T47D (cell line): ENCODE measurements around the gene ZNF513.

ENCODE experiments used
- DNase-seq, 2 experiments: peaks; one replicate each; pipeline versions ENCODE4 v3.0.0 to v3.0.0-alpha.2; 2011 to 2012; ENCODE audit warnings: low read depth in 1 of 2, low spot score in 1 of 2
- JUND ChIP-seq: IDR thresholded peaks from 2 replicates; pipeline ENCODE4 v1.6.1; 2012; ENCODE audit warnings: low read depth
- in situ Hi-C: cut with HindIII; loops from 2 replicates; pipeline ENCODE4 v1.10.0; 2016; ENCODE audit warnings: low sequenced_read_pairs, low pct_unique_long_range_greater_than_20kb

Gene ZNF513

DNA sequence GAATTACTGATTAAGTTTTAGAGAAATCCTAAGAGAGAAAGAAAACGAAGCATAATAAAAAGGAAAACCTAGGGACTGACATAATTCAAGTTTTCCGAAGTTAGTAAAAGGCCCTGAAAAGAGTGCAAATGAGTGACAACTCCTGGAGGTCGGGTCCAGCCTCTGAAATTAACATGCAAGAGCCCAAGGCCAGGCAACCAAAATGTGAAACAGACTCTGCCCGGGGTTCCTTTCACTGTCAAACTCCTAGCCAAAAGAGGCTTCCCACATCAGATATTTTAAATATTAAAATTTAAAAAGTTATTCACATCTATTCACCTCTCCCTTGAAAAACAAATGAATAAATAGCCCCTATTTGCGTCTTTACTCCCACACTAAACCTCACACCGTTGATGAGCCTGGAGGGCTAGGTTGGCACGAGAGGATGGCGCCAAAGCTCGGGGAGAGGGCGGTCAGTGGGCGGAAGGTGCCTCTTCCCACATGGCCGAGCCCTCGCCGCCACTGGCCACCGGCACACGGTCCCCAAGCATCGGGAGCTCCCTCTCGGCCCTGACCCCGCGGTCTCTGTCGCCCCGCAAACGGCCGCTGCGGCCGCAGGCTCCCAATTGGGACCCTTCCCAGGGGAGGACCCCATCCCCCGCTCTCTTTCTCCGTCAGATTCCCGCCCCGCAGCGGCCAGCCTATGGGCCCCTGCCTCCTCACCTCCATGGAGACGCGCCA is 28.2 kb upstream of the ZNF513 start:
- in situ Hi-C loops, result no loop called here
- DNase-seq, result no peak
- TF ChIP-seq JUND, result no peak

DNA sequence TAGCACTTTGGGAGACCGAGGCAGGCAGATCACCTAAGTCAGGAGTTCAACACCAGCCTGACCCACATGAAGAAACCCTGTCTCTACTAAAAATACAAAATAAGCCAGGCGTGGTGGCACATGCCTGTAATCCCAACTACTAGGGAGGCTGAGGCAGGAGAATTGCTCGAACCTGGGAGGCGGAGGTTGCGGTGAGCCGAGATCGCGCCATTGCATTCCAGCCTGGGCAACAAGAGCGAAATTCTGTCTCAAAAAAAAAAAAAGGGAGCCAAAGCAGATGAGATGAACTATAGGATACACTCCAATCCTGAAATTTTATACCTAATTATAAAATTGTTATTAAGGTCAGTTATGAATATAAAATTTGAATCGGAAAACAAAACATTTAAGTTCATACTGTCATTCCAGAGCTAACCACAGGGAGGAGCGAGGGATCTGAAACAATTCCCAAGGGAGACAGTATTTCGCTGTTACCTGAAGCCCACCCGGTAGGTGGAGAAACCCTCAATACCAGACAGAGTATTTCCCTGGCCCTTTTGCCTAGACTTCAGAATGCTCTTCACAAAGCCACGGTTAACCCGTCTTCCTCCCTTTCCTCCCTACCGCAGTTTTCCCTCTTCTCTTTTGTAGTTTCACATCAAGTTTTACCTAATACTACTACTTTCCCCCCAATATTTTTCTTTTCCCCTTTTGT is 27.4 kb upstream of the ZNF513 start:
- no peak for TF ChIP-seq JUND
- DNase-seq, result peak in 1 of 2 experiments; percentile 57
- in situ Hi-C loops, result no loop called here

GRCh38 chr2:27400348-27401135 is 20.0 kb upstream of the ZNF513 start:
- no peak for TF ChIP-seq JUND
- in situ Hi-C loops, result no loop called here
- DNase-seq, result no peak

GRCh38 chr2:27398962-27399361 is 18.4 kb upstream of the ZNF513 start:
- no peak for DNase-seq
- in situ Hi-C loops, result no loop called here
- no peak for TF ChIP-seq JUND

GRCh38 chr2:27393225-27393624 is 12.7 kb upstream of the ZNF513 start:
- in situ Hi-C loops, result no loop called here
- no peak for TF ChIP-seq JUND
- no peak for DNase-seq

DNA sequence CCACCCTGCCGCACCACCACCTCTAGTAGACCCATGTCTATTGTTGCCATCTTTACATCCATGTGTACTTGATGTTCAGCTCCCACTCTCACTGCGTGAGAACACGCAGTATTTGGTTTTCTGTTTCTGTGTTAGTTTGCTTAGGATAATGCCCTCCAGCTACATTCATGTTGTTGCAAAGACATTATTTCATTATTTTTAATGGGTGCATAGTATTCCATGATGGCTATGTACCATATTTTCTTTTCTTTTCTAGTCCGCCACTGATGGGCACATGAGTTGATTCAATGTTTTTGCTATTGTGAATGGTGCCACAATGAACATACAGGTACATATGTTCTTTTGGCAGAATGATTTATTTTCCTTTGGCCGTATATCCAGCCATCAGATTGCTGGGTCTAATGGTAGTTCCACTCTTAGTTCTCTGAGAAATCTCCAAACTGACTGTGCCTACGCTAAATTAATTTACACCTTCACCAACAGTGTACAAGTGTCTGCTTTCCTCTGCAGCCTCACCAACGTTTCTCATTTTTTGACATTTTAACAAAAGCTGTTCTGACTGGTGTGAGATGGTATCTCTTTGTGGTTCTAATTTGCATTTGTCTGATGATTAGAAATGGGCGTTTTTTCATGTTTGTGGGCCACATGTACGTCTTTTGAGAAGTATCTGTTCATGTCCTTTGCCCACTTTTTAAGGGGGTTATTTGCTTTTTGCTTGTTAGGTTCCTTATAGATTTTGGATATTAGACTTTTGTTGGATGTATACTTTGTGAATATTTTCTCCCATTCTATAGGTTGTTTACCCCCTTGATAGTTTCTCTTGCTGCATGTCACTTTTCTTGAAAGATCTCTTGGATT is 10.5 kb upstream of the ZNF513 start:
- in situ Hi-C loops, result no loop called here
- no peak for TF ChIP-seq JUND
- DNase-seq, result no peak

- in situ Hi-C loops, result no loop called here
- DNase-seq, result no peak
- TF ChIP-seq JUND, result no peak
Measured at GRCh38 chr2:27381577-27382181, 1.1 kb upstream of the ZNF513 start.

DNA sequence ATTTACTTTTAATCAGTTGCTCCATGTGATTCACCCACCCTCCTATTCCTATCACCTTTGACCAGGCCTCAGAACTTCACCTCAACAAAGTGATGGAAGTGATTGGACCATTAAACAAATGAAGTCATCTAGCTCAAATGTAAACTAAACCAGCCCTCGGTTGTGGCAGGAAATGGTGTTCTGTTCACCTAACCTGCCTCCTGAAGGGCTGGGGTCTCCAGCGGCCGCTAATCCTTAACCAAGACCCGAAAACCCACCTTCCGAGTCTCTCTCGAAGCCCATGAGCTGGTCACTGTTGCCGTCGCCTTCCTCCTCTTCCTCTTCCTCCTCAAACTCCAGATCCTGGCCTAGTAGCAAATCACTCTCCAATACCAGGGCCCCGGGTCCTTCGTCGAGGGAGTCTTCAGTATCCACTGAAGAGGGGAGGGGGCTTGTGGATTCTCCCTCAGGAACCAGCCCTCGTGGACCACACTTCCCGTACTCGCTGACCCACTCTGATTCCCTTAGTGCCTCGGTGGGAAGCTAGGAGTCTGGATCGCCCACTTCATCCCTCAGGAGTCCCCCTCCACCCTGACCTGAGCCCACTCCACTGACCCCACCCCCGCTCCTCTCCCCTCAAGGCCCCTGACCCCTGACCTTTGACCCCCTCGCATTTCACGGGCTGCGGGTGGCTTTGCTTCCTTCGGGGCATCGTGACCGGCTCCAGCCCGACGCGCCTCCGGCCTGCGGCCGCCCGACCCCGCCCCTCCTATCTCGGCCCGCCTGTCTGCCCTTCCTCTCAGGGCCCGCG is 503 bp downstream of the ZNF513 start:
- peak in 1 of 2 experiments; percentile 15 for DNase-seq
- in situ Hi-C loops, result no loop called here
- TF ChIP-seq JUND, result no peak

- TF ChIP-seq JUND, result no peak
- DNase-seq, result no peak
- in situ Hi-C loops, result no loop called here
Measured at GRCh38 chr2:27379383-27379835, 1.1 kb downstream of the ZNF513 start.

GRCh38 chr2:27378809-27379290 is 1.7 kb downstream of the ZNF513 start:
- DNase-seq, result no peak
- in situ Hi-C loops, result no loop called here
- no peak for TF ChIP-seq JUND
